Spleen (tissue), 11 donors: ENCODE data around the gene FAM169A. TPM values are rescaled to one million over a fixed set of nuclear protein-coding genes. Genes with fewer than 3 reads are reported as not detected.
"Not testable (repeated sequence)": the region's sequence is repeated elsewhere in the genome, so short reads cannot be mapped to it uniquely, and the experiment has no call there.

Experiments
- DNase-seq: peaks from one replicate; pipeline ENCODE4 v3.0.0-alpha.2; 2020
- H3K27ac ChIP-seq, 8 donors: fragments of 200-600 bp; sonication (generic) in 7 of 8; 1 replicate in 4 of 8; 2 replicates in 4 of 8; pipeline versions ENCODE4 v1.5.0 to v1.8.0; 2016 to 2021; ENCODE audit warnings: inconsistent platforms in 4 of 8, mild to moderate bottlenecking in 4 of 8, moderate library complexity in 1 of 8
- H3K27me3 ChIP-seq, 7 donors: fragments of 200-600 bp; sonication (generic) in 6 of 7; replicated peaks in 1 of 7; 1 replicate in 4 of 7; 2 replicates in 3 of 7; pipeline versions ENCODE4 v1.5.0 to v1.8.0; 2016 to 2021; ENCODE audit warnings: inconsistent platforms in 3 of 7, mild to moderate bottlenecking in 1 of 7
- H3K36me3 ChIP-seq, 6 donors: fragments of 200-600 bp; sonication (generic) in 5 of 6; 1 replicate in 4 of 6; 2 replicates in 2 of 6; pipeline versions ENCODE4 v1.5.0 to v1.8.0; 2016 to 2021; ENCODE audit warnings: inconsistent platforms in 2 of 6
- H3K4me1 ChIP-seq, 6 donors: fragments of 200-600 bp; sonication (generic) in 5 of 6; 1 replicate in 3 of 6; 2 replicates in 3 of 6; pipeline versions ENCODE4 v1.5.0 to v1.8.0; 2016 to 2021; ENCODE audit warnings: inconsistent platforms in 3 of 6
- H3K4me3 ChIP-seq, 8 donors: fragments of 200-600 bp; sonication (generic) in 7 of 8; 1 replicate in 4 of 8; 2 replicates in 4 of 8; pipeline versions ENCODE4 v1.5.0 to v1.8.0; 2016 to 2021; ENCODE audit warnings: inconsistent platforms in 4 of 8, mild to moderate bottlenecking in 4 of 8, moderate library complexity in 2 of 8
- H3K9me3 ChIP-seq, 8 donors: fragments of 200-600 bp; sonication (generic) in 7 of 8; 1 replicate in 4 of 8; 2 replicates in 4 of 8; pipeline versions ENCODE4 v1.5.0 to v1.8.0; 2016 to 2021; ENCODE audit warnings: inconsistent platforms in 4 of 8
- POLR2A ChIP-seq, 3 donors: fragments of 450-650 bp; IDR thresholded peaks; one replicate each; pipeline ENCODE4 v1.5.1; 2017; ENCODE audit warnings: antibody characterized with exemption in 3 of 3, mild to moderate bottlenecking in 1 of 3
- POLR2AphosphoS5 ChIP-seq, 3 donors: sonication (generic); formaldehyde crosslinking; IDR thresholded peaks; one replicate each; pipeline ENCODE4 v1.5.1; 2017; ENCODE audit warnings: antibody characterized with exemption in 3 of 3
- WGBS, 5 donors: extraction: QIAGEN DNeasy Blood & Tissue Kit in 3 of 5; methylation state at CpG; one replicate each; pipeline versions ENCODE4 v1.1.5 to v1.1.7; 2013 to 2018; 5-methylcytosine and 5-hydroxymethylcytosine counted together
- intact Hi-C: fragments of 100-400 bp; cut with DNase I; formaldehyde crosslinking; loops from one replicate; pipeline ENCODE4 v1.15.0; 2023; ENCODE audit warnings: low total_unique reads
- polyA plus RNA-seq, 3 donors: library from polyadenylated mRNA; stranded (reverse); fragments of 200-250 nt; gene quantifications; one replicate each; pipeline ENCODE4 v1.2.1, GENCODE V29; 2013
- total RNA-seq, 7 donors: library from RNA; depleted of rRNA in 3 of 7; stranded (reverse); fragments of >200 nt in 3 of 7; fragmentation: NEBNext Ultra II Directional in 4 of 7; extraction: Animal tissue kit (Norgen Biotek cat#: 25700) in 4 of 7; gene quantifications; one replicate each; pipeline versions ENCODE4 v1.1.0 to v1.2.1, GENCODE V29; 2016 to 2021
- TF ChIP-seq, protein P1 (sequence below), 11 experiments: fragments of 200-600 bp in 7 of 11; fragments of 450-650 bp in 4 of 11; sonication (generic) in 4 of 11; IDR thresholded peaks in 8 of 11; conservative IDR thresholded peaks in 3 of 11; 1 replicate in 7 of 11; 2 replicates in 4 of 11; pipeline versions ENCODE4 v1.4.0 to v1.8.0; 2016 to 2021; ENCODE audit warnings: antibody characterized with exemption in 11 of 11, inconsistent platforms in 4 of 11, mild to moderate bottlenecking in 1 of 11
- donor health status: healthy with polysubstance abuse.
- donor health status: DM: no; HTN: no; CAD: no; lungs with moderate emphysema.
- donor health status: DM: no; HTN: no; CAD: no.
- donor health status: Bipolar disorder and iron deficiency.
- donor health status: healthy.
- donor health status: DM: no; HTN: no; CAD: no.
- donor health status: DM: yes; HTN: yes; CAD: no.

FAM169A gene
- total and polyA plus RNA-seq, 10 donors = 1.1 to 16.8 (median 7.8) TPM

DNA sequence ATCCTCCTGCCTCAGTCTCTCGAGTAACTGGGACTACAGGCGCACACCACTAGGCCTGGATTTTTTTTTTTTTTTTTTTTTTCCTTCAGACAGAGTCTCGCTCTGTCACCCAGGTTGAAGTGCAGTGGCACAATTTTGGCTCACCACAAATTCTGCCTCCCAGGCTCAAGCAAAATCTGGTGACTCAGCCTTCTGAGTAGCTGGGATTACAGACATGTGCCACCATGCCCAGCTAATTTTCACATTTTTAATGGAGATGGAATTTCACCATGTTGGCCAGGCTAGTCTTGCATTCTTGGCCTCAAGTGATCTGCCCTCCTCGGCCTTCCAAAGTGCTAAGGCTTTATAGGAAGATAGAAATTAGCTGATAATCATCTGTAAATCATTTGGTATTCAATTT is 55.3 kb downstream of the FAM169A start:
- WGBS, 5 donors = 89 to 95% (median 92%) methylated on average over 4 of the region's 4 CpGs
- no peaks in the 10 kb centered on the region for H3K9me3 ChIP-seq
- DNase-seq = no peak
- intact Hi-C loops = no loop called here
- no peak overlapping the region for H3K27ac ChIP-seq
- H3K36me3 ChIP-seq = peaks cover 0 to 13% (median 0%) of the 10 kb centered on the region in 6 donors
- no peak overlapping the region for H3K4me3 ChIP-seq
- TF ChIP-seq POLR2AphosphoS5 (IDR thresholded peaks at IDR 0.05) = no peak
- no peak for TF ChIP-seq POLR2A (IDR thresholded peaks at IDR 0.05)
- TF ChIP-seq, protein P1, sequence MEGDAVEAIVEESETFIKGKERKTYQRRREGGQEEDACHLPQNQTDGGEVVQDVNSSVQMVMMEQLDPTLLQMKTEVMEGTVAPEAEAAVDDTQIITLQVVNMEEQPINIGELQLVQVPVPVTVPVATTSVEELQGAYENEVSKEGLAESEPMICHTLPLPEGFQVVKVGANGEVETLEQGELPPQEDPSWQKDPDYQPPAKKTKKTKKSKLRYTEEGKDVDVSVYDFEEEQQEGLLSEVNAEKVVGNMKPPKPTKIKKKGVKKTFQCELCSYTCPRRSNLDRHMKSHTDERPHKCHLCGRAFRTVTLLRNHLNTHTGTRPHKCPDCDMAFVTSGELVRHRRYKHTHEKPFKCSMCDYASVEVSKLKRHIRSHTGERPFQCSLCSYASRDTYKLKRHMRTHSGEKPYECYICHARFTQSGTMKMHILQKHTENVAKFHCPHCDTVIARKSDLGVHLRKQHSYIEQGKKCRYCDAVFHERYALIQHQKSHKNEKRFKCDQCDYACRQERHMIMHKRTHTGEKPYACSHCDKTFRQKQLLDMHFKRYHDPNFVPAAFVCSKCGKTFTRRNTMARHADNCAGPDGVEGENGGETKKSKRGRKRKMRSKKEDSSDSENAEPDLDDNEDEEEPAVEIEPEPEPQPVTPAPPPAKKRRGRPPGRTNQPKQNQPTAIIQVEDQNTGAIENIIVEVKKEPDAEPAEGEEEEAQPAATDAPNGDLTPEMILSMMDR (IDR thresholded peaks at IDR 0.05 in 8 of 11, conservative IDR thresholded peaks at IDR 0.05 in 3 of 11) = no peak
- H3K4me1 ChIP-seq = no peaks in the 10 kb centered on the region
- no peaks in the 10 kb centered on the region for H3K27me3 ChIP-seq

- DNase-seq = no peak
- H3K4me1 ChIP-seq = no peaks in the 10 kb centered on the region
- H3K27me3 ChIP-seq = no peaks in the 10 kb centered on the region
- H3K27ac ChIP-seq = no peak overlapping the region
- TF ChIP-seq, protein P1 (IDR thresholded peaks at IDR 0.05 in 8 of 11, conservative IDR thresholded peaks at IDR 0.05 in 3 of 11) = no peak
- TF ChIP-seq POLR2AphosphoS5 (IDR thresholded peaks at IDR 0.05) = no peak
- no peak for TF ChIP-seq POLR2A (IDR thresholded peaks at IDR 0.05)
- H3K4me3 ChIP-seq = no peak overlapping the region
- intact Hi-C loops = no loop called here
- WGBS, 5 donors = 24 to 58% (median 35%) methylated on average over 1 of the region's 1 CpG
- H3K9me3 ChIP-seq = no peaks in the 10 kb centered on the region
- peaks cover 0 to 27% (median 0%) of the 10 kb centered on the region in 6 donors for H3K36me3 ChIP-seq
Measured at GRCh38 chr5:74801941-74802340, 64.2 kb downstream of the FAM169A start.

GRCh38 chr5:74801197-74801596 is 65.0 kb downstream of the FAM169A start:
- H3K36me3 ChIP-seq = peaks cover 0 to 27% (median 0%) of the 10 kb centered on the region in 6 donors
- H3K27me3 ChIP-seq = no peaks in the 10 kb centered on the region
- no peak overlapping the region for H3K4me3 ChIP-seq
- TF ChIP-seq POLR2AphosphoS5 (IDR thresholded peaks at IDR 0.05) (no peak), POLR2A (IDR thresholded peaks at IDR 0.05) (no peak)
- TF ChIP-seq, protein P1 (IDR thresholded peaks at IDR 0.05 in 8 of 11, conservative IDR thresholded peaks at IDR 0.05 in 3 of 11) = no peak
- no peaks in the 10 kb centered on the region for H3K9me3 ChIP-seq
- H3K27ac ChIP-seq = no peak overlapping the region
- WGBS, 5 donors = 85 to 94% (median 86%) methylated on average over 3 of the region's 3 CpGs
- H3K4me1 ChIP-seq = no peaks in the 10 kb centered on the region
- no peak for DNase-seq
- intact Hi-C loops = no loop called here

GRCh38 chr5:74798977-74799911 is 66.9 kb downstream of the FAM169A start:
- 83 to 93% (median 93%) methylated on average over 14 to 21 of the region's 21 CpGs for WGBS, 5 donors
- H3K4me1 ChIP-seq = no peaks in the 10 kb centered on the region
- intact Hi-C loops = no loop called here
- no peaks in the 10 kb centered on the region for H3K9me3 ChIP-seq
- DNase-seq = no peak
- no peaks in the 10 kb centered on the region for H3K27me3 ChIP-seq
- H3K36me3 ChIP-seq = peaks cover 0 to 25% (median 3%) of the 10 kb centered on the region in 6 donors
- H3K4me3 ChIP-seq = no peak overlapping the region
- no peak overlapping the region for H3K27ac ChIP-seq
- TF ChIP-seq, protein P1 (IDR thresholded peaks at IDR 0.05 in 8 of 11, conservative IDR thresholded peaks at IDR 0.05 in 3 of 11) = no peak
- TF ChIP-seq POLR2A (IDR thresholded peaks at IDR 0.05) = no peak
- TF ChIP-seq POLR2AphosphoS5 (IDR thresholded peaks at IDR 0.05) = no peak

- H3K4me3 ChIP-seq, DNase-seq, intact Hi-C loops, H3K27ac ChIP-seq, H3K4me1 ChIP-seq, H3K9me3 ChIP-seq, H3K27me3 ChIP-seq: not testable (repeated sequence)
- WGBS, 5 donors = 92 to 95% (median 93%) methylated on average over 3 of the region's 3 CpGs
- peaks cover 0 to 30% (median 3%) of the 10 kb centered on the region in 6 donors for H3K36me3 ChIP-seq
Measured at GRCh38 chr5:74791669-74792068, 74.5 kb downstream of the FAM169A start.
